ENCODE data around the gene CLRN2. TPM values are rescaled to one million over a fixed set of nuclear protein-coding genes. Genes with fewer than 3 reads are reported as not detected.

Gene CLRN2
- total RNA-seq, 1 donor from 2014 or later, result not detected

DNA sequence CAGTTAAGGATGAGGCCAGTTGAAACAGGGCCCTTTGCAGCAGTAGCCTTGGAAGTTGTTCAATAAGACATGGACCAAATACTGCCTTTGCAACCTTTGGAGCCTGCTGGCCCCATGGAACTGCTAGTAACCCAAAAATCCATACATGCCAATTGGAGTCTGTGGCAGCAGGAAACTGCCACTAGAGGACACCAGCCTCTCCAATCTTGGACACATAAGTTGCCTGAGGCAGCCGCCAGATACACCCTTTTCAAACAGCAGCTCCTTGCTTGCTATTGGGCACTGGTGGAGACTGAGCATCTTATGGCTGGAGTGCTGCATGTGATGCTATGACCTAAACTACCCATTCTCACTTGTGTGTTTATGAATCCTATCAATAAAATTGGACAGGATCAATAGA is 47.2 kb downstream of the CLRN2 start:
- no peak overlapping the region for H2AFZ ChIP-seq (replicated peaks)
- H3K27ac ChIP-seq, result no peak overlapping the region
- H3K27me3 ChIP-seq, result no peaks in the 10 kb centered on the region
- H3K9me3 ChIP-seq (ENCODE audit: low read depth), result no peaks in the 10 kb centered on the region
- no peaks in the 10 kb centered on the region for H3K36me3 Mint-ChIP-seq
- no peaks in the 10 kb centered on the region for H3K4me1 ChIP-seq
- DNase-seq (ENCODE audit: low spot score), result peak; percentile 36
- no peak overlapping the region for H3K27ac Mint-ChIP-seq
- H3K4me3 Mint-ChIP-seq, result no peak overlapping the region
- no peak overlapping the region for H3K4me2 ChIP-seq
- H3K9me3 Mint-ChIP-seq, result no peaks in the 10 kb centered on the region
- H3K9ac ChIP-seq, result no peak overlapping the region
- no peaks in the 10 kb centered on the region for H4K20me1 ChIP-seq (ENCODE audit: low read depth)
- H3K4me3 ChIP-seq, result no peak overlapping the region
- no peaks in the 10 kb centered on the region for H3K79me2 ChIP-seq (ENCODE audit: low read depth)
- H3K27me3 Mint-ChIP-seq (ENCODE audit: insufficient read depth, low read depth), result peaks cover 3% of the 10 kb centered on the region
- no peaks in the 10 kb centered on the region for H3K4me1 Mint-ChIP-seq
- TF ChIP-seq, protein P1, sequence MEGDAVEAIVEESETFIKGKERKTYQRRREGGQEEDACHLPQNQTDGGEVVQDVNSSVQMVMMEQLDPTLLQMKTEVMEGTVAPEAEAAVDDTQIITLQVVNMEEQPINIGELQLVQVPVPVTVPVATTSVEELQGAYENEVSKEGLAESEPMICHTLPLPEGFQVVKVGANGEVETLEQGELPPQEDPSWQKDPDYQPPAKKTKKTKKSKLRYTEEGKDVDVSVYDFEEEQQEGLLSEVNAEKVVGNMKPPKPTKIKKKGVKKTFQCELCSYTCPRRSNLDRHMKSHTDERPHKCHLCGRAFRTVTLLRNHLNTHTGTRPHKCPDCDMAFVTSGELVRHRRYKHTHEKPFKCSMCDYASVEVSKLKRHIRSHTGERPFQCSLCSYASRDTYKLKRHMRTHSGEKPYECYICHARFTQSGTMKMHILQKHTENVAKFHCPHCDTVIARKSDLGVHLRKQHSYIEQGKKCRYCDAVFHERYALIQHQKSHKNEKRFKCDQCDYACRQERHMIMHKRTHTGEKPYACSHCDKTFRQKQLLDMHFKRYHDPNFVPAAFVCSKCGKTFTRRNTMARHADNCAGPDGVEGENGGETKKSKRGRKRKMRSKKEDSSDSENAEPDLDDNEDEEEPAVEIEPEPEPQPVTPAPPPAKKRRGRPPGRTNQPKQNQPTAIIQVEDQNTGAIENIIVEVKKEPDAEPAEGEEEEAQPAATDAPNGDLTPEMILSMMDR (IDR thresholded peaks at IDR 0.05), result peak; percentile 41
- TF ChIP-seq EZH2 (IDR thresholded peaks at IDR 0.05), result no peak
- H3K36me3 ChIP-seq, result no peaks in the 10 kb centered on the region
- H3F3A ChIP-seq (ENCODE audit: low read depth), result no peaks in the 10 kb centered on the region

DNA sequence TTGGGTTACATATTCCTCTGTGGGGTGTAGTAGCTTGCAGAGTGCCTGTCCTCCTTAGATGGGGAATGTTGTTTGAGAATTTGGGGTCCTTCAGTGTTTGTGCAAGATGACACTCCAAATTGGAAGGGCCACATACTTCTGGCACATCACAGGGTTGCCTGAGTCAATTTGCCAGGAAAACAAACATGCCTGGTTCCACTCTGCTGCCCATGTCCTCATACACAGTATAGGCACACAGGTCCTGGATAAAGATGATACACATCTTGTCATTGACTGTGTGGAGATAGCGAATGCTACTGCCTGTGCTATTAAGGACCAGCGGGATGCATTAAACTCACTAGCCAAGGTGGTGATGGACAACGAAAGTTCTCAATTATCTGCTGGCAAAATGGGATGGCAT is 50.9 kb downstream of the CLRN2 start:
- H3K36me3 Mint-ChIP-seq, result no peaks in the 10 kb centered on the region
- H3K79me2 ChIP-seq (ENCODE audit: low read depth), result no peaks in the 10 kb centered on the region
- no peak overlapping the region for H3K4me3 ChIP-seq
- no peak for DNase-seq (ENCODE audit: low spot score)
- no peaks in the 10 kb centered on the region for H3F3A ChIP-seq (ENCODE audit: low read depth)
- no peak for TF ChIP-seq EZH2phosphoT487 (IDR thresholded peaks at IDR 0.05)
- TF ChIP-seq, protein P1 (IDR thresholded peaks at IDR 0.05), result no peak
- no peak for TF ChIP-seq EZH2 (IDR thresholded peaks at IDR 0.05)
- no peak overlapping the region for H3K4me2 ChIP-seq
- no peak overlapping the region for H2AFZ ChIP-seq (replicated peaks)
- no peaks in the 10 kb centered on the region for H3K4me1 Mint-ChIP-seq
- no peak overlapping the region for H3K27ac Mint-ChIP-seq
- no peak overlapping the region for H3K9ac ChIP-seq
- no peaks in the 10 kb centered on the region for H4K20me1 ChIP-seq (ENCODE audit: low read depth)
- no peaks in the 10 kb centered on the region for H3K4me1 ChIP-seq
- H3K4me3 Mint-ChIP-seq, result no peak overlapping the region
- no peaks in the 10 kb centered on the region for H3K9me3 ChIP-seq (ENCODE audit: low read depth)
- peaks cover 2% of the 10 kb centered on the region for H3K9me3 Mint-ChIP-seq
- H3K27me3 Mint-ChIP-seq (ENCODE audit: insufficient read depth, low read depth), result peaks cover 3% of the 10 kb centered on the region
- no peaks in the 10 kb centered on the region for H3K27me3 ChIP-seq
- no peaks in the 10 kb centered on the region for H3K36me3 ChIP-seq
- H3K27ac ChIP-seq, result no peak overlapping the region

- DNase-seq (ENCODE audit: low spot score), result no peak
- H3K9me3 ChIP-seq (ENCODE audit: low read depth), result no peaks in the 10 kb centered on the region
- H3K4me3 ChIP-seq, result no peak overlapping the region
- Mint-ChIP-seq H3K36me3 (no peaks in the 10 kb centered on the region), H3K27me3 (ENCODE audit: insufficient read depth, low read depth) (peaks cover 3% of the 10 kb centered on the region), H3K27ac (no peak overlapping the region), H3K9me3 (peaks cover 2% of the 10 kb centered on the region), H3K4me1 (no peaks in the 10 kb centered on the region), H3K4me3 (no peak overlapping the region)
- H2AFZ ChIP-seq (replicated peaks), result no peak overlapping the region
- no peaks in the 10 kb centered on the region for H3K4me1 ChIP-seq
- no peak overlapping the region for H3K9ac ChIP-seq
- no peaks in the 10 kb centered on the region for H3F3A ChIP-seq (ENCODE audit: low read depth)
- H3K27me3 ChIP-seq, result no peaks in the 10 kb centered on the region
- H3K27ac ChIP-seq, result no peak overlapping the region
- TF ChIP-seq EZH2 (IDR thresholded peaks at IDR 0.05), result no peak
- TF ChIP-seq EZH2phosphoT487 (IDR thresholded peaks at IDR 0.05), result no peak
- TF ChIP-seq, protein P1 (IDR thresholded peaks at IDR 0.05), result no peak
- no peaks in the 10 kb centered on the region for H3K79me2 ChIP-seq (ENCODE audit: low read depth)
- H4K20me1 ChIP-seq (ENCODE audit: low read depth), result no peaks in the 10 kb centered on the region
- H3K36me3 ChIP-seq, result no peaks in the 10 kb centered on the region
- H3K4me2 ChIP-seq, result no peak overlapping the region
These were observed 52.3 kb downstream of the CLRN2 start for GRCh38 chr4:17567271-17567670.

Data from neural progenitor cell (in vitro differentiated cells).